Liver (tissue), 3 donors: Measurements from ENCODE around the gene KCNIP4.

Experiments used
- FOXA1 ChIP-seq: IDR thresholded peaks from 2 replicates; pipeline ENCODE4 v1.6.1; 2016; ENCODE audit warnings: antibody characterized with exemption
- GABPA ChIP-seq, 2 donors: IDR thresholded peaks in 1 of 2; conservative IDR thresholded peaks in 1 of 2; 2 replicates each; pipeline ENCODE4 v1.6.1; 2016; ENCODE audit warnings: antibody characterized with exemption in 2 of 2, mild to moderate bottlenecking in 1 of 2, moderate library complexity in 1 of 2
- RAD21 ChIP-seq, 2 donors: IDR thresholded peaks; 2 replicates each; pipeline ENCODE4 v1.6.1; 2016; ENCODE audit warnings: antibody characterized with exemption in 2 of 2, mild to moderate bottlenecking in 2 of 2
- RXRA ChIP-seq, 2 donors: IDR thresholded peaks; 2 replicates each; pipeline ENCODE4 v1.6.1; 2017 to 2018; ENCODE audit warnings: antibody characterized with exemption in 2 of 2, mild to moderate bottlenecking in 1 of 2
- SP1 ChIP-seq: IDR thresholded peaks from 2 replicates; pipeline ENCODE4 v1.6.1; 2018; ENCODE audit warnings: antibody characterized with exemption, mild to moderate bottlenecking
- YY1 ChIP-seq: IDR thresholded peaks from 2 replicates; pipeline ENCODE4 v1.6.1; 2016; ENCODE audit warnings: antibody characterized with exemption, mild to moderate bottlenecking
- TF ChIP-seq, protein P1 (sequence below): fragments of 150-350 bp; IDR thresholded peaks from 2 replicates; pipeline ENCODE4 v1.5.1; 2017; ENCODE audit warnings: improper control_type of control experiment, low read depth, low read length; ENCODE audit not compliant: missing input control
- TF ChIP-seq, protein P2 (sequence below): IDR thresholded peaks from 2 replicates; pipeline ENCODE4 v1.6.1; 2016; ENCODE audit warnings: antibody characterized with exemption, mild to moderate bottlenecking
- TF ChIP-seq, protein P3 (sequence below): IDR thresholded peaks from 2 replicates; pipeline ENCODE4 v1.6.1; 2016; ENCODE audit warnings: antibody characterized with exemption
- TF ChIP-seq, protein P4 (sequence below): IDR thresholded peaks from 2 replicates; pipeline ENCODE4 v1.6.1; 2016; ENCODE audit warnings: antibody characterized with exemption
- TF ChIP-seq, protein P5 (sequence below): IDR thresholded peaks from 2 replicates; pipeline ENCODE4 v1.6.1; 2016; ENCODE audit warnings: antibody characterized with exemption
- donor health status: healthy.
- donor health status: healthy.

DNA sequence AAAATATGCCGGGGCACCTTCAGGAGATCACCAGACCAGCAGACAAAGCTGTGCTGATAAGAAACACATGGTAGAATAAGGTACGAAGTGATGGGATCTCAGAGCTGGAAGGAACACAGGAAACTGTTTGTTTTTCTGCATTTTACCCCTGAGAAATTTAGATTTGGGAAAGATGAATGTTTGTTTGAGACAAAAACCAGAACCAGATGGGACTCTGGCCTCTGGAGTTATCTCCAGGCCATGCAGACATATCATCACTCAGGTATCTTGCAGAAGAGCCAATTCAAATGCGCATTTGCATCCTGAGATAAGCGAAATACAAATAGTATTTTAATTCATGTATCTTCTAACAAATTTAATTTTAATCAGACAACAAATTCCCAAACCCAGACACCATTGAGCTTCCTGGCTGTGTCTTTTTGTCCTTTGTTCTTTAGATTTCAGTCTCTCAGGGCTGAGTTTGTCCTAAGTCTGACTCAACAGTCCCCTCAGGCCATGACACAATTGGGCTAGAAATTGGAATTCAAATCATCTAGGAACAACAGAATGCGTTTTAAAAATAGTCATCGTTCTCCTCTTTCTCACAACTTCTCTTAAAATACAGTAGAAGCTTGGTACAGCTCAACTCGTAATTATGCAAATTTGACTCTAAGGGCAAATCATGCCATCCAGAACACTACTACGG is 1089.3 kb downstream of the KCNIP4 start:
- TF ChIP-seq, protein P1, sequence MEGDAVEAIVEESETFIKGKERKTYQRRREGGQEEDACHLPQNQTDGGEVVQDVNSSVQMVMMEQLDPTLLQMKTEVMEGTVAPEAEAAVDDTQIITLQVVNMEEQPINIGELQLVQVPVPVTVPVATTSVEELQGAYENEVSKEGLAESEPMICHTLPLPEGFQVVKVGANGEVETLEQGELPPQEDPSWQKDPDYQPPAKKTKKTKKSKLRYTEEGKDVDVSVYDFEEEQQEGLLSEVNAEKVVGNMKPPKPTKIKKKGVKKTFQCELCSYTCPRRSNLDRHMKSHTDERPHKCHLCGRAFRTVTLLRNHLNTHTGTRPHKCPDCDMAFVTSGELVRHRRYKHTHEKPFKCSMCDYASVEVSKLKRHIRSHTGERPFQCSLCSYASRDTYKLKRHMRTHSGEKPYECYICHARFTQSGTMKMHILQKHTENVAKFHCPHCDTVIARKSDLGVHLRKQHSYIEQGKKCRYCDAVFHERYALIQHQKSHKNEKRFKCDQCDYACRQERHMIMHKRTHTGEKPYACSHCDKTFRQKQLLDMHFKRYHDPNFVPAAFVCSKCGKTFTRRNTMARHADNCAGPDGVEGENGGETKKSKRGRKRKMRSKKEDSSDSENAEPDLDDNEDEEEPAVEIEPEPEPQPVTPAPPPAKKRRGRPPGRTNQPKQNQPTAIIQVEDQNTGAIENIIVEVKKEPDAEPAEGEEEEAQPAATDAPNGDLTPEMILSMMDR: no peak
- TF ChIP-seq SP1: no peak
- TF ChIP-seq GABPA (IDR thresholded peaks at IDR 0.05 in 1 of 2, conservative IDR thresholded peaks at IDR 0.05 in 1 of 2): no peak
- TF ChIP-seq RAD21 (IDR thresholded peaks at IDR 0.05): no peak
- TF ChIP-seq, protein P2, sequence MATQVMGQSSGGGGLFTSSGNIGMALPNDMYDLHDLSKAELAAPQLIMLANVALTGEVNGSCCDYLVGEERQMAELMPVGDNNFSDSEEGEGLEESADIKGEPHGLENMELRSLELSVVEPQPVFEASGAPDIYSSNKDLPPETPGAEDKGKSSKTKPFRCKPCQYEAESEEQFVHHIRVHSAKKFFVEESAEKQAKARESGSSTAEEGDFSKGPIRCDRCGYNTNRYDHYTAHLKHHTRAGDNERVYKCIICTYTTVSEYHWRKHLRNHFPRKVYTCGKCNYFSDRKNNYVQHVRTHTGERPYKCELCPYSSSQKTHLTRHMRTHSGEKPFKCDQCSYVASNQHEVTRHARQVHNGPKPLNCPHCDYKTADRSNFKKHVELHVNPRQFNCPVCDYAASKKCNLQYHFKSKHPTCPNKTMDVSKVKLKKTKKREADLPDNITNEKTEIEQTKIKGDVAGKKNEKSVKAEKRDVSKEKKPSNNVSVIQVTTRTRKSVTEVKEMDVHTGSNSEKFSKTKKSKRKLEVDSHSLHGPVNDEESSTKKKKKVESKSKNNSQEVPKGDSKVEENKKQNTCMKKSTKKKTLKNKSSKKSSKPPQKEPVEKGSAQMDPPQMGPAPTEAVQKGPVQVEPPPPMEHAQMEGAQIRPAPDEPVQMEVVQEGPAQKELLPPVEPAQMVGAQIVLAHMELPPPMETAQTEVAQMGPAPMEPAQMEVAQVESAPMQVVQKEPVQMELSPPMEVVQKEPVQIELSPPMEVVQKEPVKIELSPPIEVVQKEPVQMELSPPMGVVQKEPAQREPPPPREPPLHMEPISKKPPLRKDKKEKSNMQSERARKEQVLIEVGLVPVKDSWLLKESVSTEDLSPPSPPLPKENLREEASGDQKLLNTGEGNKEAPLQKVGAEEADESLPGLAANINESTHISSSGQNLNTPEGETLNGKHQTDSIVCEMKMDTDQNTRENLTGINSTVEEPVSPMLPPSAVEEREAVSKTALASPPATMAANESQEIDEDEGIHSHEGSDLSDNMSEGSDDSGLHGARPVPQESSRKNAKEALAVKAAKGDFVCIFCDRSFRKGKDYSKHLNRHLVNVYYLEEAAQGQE: no peak
- no peak for TF ChIP-seq YY1
- no peak for TF ChIP-seq RXRA (IDR thresholded peaks at IDR 0.05)
- TF ChIP-seq, protein P3, sequence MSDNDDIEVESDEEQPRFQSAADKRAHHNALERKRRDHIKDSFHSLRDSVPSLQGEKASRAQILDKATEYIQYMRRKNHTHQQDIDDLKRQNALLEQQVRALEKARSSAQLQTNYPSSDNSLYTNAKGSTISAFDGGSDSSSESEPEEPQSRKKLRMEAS: no peak
- TF ChIP-seq, protein P4, sequence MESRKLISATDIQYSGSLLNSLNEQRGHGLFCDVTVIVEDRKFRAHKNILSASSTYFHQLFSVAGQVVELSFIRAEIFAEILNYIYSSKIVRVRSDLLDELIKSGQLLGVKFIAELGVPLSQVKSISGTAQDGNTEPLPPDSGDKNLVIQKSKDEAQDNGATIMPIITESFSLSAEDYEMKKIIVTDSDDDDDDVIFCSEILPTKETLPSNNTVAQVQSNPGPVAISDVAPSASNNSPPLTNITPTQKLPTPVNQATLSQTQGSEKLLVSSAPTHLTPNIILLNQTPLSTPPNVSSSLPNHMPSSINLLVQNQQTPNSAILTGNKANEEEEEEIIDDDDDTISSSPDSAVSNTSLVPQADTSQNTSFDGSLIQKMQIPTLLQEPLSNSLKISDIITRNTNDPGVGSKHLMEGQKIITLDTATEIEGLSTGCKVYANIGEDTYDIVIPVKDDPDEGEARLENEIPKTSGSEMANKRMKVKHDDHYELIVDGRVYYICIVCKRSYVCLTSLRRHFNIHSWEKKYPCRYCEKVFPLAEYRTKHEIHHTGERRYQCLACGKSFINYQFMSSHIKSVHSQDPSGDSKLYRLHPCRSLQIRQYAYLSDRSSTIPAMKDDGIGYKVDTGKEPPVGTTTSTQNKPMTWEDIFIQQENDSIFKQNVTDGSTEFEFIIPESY: no peak
- TF ChIP-seq, protein P5, sequence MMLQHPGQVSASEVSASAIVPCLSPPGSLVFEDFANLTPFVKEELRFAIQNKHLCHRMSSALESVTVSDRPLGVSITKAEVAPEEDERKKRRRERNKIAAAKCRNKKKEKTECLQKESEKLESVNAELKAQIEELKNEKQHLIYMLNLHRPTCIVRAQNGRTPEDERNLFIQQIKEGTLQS: no peak
- TF ChIP-seq FOXA1: no peak
